IPS DF 4.7 (cell line): Measurements from ENCODE around the gene HEPACAM.

Experiments
- DNase-seq: peaks from one replicate; pipeline ENCODE4 v3.0.0-alpha.2; 2013; ENCODE audit warnings: low spot score; ENCODE audit errors: extremely low read depth

The HEPACAM gene

DNA sequence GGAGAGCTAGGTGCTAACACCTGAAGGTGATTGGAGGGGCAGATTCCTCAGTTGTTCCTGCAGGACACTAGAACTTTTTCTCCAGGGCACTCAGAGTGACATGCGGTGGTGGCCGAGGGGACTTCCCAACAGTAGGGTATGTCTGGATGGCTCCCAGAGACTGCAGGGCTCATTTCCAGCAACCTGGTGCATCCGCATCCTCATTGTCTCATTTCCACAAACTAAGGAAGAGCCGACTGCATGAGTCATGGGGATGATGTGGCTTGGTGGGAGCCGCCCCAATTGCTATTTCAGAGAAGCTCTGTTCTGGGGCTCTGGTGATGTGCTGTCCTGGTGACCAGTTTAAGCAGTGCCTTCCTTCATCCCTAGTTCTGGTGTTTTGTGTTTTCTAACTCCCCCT is 35.4 kb downstream of the HEPACAM start:
- no peak for DNase-seq

DNA sequence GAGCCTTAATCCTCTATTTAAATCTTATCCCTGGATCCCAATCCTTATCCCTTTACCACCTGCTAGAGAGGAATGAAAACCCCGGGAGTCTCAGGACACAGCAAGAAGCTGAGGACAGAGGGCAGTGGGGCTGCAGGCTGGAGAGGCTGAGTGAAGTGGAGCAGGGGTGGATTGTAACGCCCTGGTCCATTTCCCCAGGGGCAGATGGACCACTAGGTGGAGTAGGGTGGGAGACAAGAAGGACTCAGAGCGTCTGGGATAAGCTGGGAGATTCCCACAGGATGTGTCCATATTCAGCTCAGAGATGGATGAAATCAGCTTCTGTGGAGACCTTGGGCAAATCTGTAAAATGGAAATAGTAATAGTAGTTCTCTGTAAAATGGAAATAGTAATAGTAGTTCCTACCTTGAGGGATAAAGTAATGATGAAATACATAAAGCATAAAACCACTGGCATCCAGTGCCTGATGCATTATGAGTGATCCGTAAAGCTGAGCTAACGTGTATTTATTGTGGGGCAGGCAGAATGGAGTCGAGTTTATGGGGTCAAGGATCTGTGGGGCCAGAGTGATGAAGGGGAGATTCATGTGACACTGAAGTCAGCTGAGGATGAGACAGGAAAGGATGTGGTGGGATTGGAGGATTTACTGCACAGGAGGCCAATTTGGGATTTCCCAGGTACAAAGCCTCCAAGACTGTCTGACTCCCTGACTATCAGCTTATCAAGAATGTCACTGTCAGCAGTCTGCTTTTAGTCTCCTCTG is 36.3 kb downstream of the HEPACAM start:
- no peak for DNase-seq

DNA sequence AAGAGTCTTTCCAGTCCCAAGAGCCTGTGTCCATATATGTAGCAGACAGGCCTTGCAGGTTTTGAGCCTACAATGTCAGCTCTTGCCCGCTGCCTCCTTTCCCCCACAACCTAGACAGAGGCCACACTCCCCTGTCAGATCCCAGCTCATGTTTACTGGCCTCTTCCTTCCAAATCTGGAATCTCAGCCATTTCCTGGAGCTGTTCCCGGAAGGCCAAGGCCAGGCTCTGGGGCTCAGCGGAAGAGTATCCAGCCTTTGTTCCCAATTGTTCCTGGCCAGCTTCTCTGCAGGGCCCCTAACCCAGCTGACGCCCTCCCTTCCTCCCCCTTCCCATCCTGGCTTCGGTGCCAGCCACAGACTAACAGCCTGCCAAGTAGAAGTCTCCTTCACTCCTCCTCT is 37.1 kb downstream of the HEPACAM start:
- DNase-seq = no peak

DNA sequence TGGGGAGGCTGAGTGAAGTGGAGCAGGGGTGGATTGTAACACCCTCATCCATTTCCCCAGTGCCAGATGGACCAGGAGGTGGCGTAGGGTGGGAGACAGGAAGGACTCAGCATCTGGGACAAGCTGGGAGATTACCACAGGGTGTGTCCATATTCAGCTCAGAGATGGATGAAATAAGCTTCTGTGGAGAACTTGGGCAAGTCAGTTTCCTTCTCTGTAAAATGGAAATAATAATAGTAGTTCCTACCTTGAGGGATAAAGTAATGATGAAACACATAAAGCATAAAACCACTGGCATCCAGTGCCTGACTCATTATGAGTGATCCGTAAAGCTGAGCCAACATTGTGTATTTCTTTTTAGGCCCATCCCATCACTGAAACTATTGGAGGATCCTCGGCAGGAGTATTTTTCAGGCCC is 37.6 kb downstream of the HEPACAM start:
- no peak for DNase-seq

DNA sequence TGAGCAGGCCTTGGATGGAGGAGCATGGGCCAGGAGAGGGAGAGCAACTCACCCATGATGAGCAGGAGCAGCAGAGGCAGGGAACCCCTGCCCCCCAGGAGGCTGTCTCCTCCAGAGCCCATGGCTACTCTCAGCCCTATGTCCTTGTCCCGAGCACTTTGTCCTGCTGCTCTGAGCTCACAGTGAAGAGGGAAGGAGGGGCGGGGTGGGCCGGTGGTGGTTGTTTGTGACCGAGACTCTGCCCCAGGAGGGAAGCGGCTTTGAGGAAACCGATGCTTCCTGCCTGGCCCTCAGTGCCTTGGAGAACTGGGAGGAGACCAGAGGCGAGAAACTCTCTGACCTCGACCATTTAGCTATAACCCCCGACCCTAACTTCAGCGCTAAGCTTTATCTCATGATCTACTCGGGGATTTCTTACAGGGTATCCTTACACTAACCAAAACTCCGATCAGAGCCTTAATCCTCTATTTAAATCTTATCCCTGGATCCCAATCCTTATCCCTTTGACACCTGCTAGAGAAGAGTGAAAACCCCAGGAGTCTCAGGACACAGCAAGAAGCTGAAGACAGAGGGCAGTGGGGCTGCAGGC is 38.1 kb downstream of the HEPACAM start, which contains the start of gene ROBO4:
TSS of gene ROBO4 (minus strand) at position 192 of the 589 bp plus-strand sequence. CDS start at position 122, 70 bp downstream.
- DNase-seq = no peak

DNA sequence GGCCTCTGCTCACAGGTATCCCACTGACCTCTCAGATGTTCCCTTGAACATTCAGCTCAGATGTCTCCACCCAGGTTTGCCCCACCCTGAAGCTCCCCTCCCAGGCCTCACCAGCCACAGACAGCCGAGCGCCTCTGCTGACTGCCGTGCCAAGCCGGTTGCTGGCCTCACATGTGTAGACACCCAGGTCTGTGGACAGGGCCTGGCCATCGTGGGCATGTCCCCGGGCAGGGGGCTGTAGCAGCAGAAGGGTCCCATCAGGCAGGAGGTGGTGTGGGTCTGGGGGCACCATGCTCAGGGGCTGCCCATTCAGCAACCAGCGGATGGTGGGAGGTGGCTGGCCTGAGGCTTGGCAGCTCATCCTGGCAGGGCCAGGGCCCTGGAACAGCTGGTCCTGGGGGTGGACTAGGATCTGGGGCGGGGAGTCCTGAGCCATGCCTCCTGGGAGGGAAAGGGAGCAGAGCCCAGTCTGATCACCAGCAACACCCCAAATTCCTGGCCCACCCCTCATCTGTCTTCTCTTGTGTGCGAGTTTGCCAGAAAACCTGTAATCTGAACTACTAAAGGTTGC is 38.9 kb downstream of the HEPACAM start:
- no peak for DNase-seq

DNA sequence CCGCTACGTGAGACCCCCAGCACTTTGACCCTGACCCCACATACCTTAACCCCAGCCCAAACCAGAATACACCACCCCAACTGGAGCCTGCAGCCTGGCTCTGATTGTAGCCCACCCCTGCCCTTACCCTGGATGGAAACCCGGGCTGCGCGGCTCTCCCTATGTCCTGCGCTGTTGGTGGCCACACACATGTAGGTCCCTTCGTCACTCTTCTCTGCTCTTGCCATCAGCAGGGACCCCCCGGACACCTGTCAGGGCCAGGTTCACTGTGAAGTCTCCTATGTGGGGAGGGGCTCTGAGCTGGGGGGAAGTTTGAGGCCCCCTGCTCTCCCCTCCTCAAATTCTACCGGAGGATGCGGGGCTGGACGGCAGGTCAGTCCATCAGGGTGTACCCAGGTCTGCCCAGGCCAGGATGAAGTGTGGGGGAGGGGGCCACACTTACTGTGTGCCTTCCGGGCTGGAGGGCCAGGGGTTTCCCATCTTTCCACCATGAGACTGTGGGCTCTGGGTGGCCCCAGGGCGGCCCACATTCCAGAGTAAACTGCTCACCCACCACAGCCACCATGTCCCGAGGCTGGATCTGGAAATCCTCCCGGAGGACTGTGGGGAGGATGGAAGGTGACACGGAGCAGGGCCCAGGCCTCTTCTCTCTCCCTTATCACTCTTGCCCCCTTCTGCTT is 39.6 kb downstream of the HEPACAM start:
- no peak for DNase-seq

DNA sequence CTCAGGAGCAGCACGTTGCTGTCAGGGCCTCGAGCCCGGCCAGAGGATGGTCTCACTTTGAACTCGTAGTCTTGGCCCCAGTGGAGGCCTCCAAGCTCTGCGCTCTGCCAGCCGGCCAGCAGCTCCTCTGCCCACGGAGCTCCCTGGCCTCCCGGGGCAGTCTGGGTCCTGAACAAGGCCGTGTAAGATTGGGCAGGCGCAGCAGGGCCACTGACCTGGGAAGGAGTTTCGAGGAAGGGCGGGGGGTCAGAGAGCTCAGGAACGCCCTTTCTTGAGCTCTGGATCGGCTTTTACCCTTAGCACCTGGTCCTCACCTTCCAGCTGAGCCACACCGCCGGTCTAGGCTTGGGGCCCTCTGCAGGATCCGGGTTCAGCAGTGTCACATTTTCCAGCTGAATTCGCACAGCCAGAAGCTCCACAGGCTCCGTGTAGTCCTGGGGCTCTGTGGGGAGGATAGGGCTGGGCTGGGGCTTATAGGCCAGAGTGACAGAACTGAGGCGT is 40.3 kb downstream of the HEPACAM start:
- DNase-seq = no peak

DNA sequence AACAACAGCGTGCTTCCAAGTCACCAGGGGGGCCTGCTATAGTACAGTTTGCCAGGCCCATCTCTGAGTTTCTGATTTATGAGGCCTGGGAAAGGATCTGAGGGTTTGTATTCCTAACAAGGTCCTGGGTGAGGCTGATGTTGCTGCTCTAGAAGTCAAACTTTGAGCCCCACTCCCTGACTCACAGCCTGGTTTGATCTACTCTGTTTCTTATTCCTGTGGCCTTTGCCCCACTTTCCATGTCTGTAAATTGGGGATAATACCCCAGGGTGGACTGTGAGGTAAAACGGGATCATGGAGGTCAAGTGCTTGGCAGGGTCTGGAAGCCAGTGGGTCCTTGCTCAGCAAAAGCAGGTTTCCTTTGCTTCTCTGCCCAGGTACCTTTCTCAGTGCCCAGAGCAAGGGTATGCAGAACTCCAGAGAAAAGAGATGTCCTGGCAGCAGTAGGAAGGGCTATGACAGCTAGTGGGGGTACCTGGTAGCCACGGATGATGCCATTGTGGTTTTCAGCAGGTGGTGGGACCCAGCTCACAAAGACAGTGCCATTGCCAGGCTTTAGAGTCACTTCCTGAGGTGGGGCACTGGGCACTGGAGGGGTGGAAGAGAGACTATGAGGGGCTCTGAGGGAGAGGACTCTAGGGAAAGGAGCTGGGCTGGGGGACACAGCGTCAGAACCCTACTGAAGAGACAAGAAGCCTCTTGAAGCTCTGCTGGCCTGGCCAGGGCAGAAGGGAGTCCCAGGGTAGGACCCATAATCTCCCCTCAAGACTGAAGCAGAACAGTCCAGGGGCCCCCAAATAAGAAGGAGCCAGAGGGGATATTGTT is 41.0 kb downstream of the HEPACAM start:
- no peak for DNase-seq

DNA sequence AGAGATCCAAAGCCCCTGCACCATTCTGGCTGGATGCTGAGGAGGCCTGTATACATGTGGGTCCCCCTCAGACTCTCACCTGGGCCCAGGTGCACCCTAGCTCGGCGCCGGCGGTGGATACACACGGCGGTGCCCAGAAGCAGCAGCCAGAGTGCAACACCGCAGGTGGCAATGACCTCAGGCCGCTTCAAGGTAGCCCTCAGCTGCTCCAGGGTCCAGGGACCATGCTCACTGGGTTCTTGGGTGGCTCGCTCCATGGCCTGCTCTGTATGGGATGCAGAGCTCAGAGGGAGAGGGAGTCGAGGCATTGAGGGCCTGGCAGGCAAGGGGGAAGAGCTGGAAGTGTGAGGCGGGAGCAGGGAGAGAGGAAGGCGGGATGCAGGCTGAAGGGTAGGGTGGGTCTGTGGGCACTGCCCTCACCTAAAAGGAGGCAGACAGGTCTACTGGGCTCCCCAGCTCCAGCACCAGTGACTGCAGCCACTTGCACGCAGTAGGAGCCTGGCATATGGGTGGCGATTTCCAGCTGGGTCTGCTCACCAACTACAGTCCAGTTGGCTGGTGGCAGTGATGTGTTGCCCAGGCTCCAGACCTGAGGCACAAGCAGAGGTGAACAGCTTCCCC is 42.0 kb downstream of the HEPACAM start:
- no peak for DNase-seq

DNA sequence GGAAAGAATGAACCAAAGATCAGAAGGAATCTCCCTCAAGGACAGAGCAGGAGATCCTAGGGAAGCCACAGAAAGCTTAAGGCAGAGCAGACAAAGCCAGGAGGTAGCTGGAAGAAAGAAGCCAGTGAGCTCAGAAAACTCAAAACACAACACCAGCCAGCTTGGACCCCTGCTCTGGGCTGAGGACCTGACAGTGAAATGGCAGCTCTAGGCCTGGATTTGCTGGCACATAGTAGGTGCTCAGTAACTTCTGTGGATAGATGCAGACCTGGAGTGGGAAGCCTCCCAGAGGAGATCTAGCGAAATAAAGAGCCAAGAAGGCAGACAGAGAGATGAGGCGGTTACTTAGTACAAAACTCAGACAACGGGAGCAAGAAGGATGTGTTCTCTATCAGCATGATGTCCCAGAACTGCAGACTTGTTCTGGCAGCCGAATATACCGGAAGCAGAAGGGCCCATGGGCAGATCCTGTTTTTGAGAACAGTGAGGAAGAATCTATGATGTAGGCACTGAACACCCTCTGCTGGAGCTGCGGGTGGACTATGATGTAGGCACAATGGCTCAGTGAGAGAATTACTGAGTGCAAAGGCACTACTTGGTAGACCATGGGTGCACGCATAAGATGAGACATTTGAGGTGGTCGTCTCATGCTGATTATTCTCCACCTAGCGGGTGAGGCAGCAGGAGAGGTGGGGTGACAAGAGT is 42.9 kb downstream of the HEPACAM start:
- DNase-seq = no peak

DNA sequence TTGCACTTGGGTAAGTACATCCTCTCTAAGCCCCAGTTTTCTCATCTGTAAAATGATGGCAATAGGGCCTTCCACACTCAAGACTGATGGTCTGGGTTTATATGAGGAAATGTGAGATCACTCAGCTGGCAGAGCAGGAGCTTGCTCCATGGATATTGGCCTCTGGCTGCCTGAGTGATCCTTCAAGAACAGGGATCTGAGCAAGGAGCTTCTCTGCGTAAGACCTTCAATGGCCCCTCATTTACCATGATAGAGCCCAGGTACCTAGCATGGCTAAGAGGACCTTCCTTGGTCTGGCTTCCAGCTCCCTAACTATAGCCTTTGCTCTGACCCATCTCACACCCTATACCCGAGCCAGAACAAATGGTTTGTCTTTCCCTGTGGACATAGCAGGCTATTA is 43.7 kb downstream of the HEPACAM start:
- DNase-seq = no peak

DNA sequence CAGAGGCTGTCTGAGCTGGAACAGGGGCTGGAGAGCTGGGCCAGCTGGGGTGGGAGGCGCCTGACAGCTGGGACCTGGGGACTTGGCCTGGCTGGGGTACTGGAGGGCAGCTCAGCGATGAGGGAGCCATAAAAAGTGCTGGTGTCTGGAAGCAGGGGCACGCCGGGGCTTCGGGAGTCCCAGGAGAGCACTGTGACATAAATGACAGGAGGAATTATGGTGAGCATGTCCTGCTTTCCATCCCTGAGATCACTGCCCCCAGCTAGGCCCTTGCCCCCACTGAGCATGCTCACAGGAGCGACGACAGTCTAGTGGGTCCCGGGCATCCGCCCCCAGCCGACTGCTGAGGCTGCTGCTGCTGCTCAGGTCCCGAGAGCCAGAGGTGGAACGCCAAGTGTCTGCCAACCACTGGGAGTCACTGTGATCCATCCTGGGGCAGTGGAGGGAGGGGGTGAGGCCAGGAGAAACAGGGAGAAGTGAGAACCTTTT is 44.4 kb downstream of the HEPACAM start:
- DNase-seq = no peak

DNA sequence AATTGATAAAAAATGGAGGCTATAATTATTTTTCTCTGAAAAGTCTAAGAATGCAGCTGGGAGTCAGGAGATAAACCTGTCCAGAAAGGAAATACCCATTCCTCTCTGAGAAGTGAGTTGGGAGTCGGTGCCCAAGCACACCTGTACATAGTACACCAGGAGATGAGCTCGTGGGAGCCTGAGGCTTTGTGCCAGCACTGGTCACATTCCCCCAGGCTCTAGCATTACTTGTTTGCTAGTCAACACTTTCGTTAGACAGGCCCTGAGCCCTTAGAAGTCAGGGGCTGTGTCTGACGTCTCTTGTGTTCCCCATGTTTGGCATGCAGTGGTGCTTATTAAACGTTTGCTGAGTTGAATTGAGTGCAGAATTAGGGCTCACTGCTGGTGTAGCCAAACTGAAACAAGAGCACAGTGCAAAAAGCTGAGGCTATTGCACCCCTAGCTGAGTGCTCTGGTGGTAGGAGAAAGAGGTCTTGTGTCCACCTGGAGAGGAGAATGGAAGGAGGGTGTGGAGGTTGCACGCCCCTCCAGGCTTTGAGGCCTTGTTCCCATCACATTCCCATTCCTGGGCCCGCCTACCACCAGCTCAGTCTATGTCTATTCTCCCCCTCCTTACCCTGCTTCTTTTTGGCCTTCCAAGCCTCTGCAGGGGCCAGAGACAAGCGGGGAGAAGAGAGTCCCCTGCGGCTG is 45.0 kb downstream of the HEPACAM start:
- no peak for DNase-seq

DNA sequence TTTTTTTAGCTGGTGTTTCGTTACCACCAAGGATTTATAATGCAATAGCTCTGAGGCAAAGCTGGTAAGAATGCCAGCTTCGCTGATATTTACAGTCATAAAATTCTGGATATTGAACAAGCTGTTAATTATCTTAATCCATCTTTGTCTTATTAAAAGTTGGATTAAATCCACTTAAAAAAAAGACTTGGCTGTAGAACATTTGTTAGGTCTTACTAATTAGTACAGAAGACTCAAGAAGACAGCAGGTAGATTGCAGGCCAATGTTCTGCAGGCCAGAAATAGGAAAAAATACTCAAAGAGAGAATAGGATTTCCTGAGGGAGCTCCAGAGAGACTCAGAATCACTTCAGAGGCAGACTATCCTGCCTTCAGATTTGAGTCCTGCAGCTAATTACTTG is 45.7 kb downstream of the HEPACAM start:
- DNase-seq = no peak

DNA sequence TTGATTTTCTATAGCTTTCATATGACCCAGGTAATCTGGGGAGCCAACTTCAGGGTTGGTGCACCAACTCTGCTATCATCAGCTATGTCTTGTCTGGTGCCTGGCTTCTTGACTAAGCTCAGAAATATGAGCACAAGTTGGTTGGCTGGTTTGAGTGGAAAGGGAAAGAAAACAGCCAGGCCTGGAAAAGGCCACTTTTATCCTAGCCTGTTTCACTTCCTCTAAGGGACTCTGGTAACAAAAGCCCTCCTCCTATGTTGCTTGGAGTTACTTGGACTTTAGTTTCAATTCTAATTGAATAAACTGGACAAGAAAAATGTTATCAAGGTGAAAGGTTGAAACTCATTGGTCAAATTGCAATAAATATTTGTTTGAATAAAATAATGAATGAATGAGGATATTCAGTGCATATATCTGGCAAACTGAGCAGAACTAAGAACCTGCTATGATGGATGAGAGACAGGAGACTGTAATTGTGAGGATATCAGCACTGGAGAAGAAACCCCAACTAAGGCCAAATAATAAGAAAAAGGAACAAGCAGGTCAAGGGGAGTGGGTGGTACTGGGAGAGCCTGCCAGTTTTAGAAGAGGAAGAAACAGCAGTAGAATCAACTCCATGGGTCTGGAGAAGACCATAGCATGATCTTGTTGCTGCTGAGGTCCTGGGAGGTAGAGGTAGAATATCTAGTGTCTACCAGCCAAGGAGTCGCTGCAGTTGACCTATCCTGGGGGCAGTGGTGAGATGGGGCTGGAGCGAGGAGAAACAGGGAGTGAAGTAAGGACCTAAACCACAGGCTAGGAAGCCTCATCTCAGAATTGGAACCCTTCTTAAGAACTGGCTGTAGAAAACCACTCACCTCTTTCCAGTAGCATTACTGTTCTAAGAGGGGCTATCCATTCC is 46.4 kb downstream of the HEPACAM start:
- DNase-seq = no peak

DNA sequence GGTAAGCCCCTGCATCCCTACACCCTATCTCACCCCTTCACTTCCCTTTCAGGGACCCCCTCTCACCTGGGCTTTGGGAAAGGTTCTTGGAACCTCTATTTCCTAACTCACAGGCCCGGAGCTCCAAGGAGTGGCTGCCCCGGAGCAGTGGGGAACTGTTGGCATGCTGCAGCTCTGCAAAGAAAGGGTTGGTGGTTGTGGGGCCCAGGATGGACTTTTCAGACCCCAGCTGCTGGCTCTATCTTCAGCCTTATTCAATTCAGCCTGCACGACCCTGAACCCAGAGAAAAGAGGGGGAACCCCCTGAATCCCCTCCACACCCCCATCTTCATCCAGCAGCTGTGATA is 48.2 kb downstream of the HEPACAM start:
- no peak for DNase-seq

DNA sequence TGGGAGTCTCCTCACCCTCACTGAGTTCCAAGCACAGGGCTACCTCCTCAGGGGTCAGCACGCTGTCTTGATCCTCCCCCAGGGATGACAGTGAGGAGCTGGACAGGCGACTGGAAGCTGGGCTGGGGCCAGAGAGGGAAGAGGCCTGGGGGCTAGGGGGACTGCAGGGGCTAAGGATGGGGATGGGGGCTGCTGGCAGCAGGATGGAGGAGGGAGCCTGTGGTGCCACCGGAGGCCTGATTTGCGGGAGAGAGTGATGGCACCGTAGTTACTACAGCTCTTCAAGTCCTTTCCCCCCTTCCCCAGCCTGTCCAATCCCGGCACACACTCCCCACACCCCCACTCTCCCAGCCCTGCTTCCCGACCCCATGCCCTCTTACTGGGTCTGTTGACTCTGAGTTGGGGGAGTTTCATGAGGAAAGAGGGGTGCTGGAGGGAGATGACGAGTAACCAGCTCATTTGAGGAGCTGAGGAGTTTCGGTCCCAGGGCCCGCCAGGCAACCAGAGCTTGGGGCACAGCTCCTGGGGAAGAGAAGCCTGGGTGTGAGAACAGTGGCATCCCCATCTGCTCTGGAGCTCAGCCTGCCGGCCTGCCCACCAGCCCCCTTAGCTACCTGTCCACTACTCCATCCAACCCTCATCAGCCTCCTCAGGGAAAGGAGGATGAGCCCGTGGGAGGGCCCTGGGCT is 48.7 kb downstream of the HEPACAM start:
- DNase-seq = no peak
